DOHH2 (cell line): ENCODE measurements around the gene PRKAB1.

Experiments
- CTCF ChIP-seq: fragments of 200-600 bp; sonication (generic); IDR thresholded peaks from one replicate; pipeline ENCODE4 v1.5.1; 2014; ENCODE audit warnings: antibody characterized with exemption, mild to moderate bottlenecking, low read depth, low read length; ENCODE audit not compliant: poor library complexity, severe bottlenecking
- EZH2phosphoT487 ChIP-seq: fragments of 200-600 bp; sonication (generic); IDR thresholded peaks from 2 replicates; pipeline ENCODE4 v1.6.1; 2017; ENCODE audit warnings: borderline replicate concordance, mild to moderate bottlenecking, antibody characterized with exemption, low read length, moderate library complexity, mixed read lengths

- TF ChIP-seq CTCF, result no peak
- no peak for TF ChIP-seq EZH2phosphoT487
These were observed 33.2 kb upstream of the PRKAB1 start for GRCh38 chr12:119634743-119635142.
